ENCODE data around the gene LIN37.
"Not testable (repeated sequence)": the region's sequence is repeated elsewhere in the genome, so short reads cannot be mapped to it uniquely, and the experiment has no call there.

Gene LIN37

GRCh38 chr19:35719402-35720162 is 28.8 kb upstream of the LIN37 start:
- DNase-seq (ENCODE audit: low read depth, low spot score): no peak

DNA sequence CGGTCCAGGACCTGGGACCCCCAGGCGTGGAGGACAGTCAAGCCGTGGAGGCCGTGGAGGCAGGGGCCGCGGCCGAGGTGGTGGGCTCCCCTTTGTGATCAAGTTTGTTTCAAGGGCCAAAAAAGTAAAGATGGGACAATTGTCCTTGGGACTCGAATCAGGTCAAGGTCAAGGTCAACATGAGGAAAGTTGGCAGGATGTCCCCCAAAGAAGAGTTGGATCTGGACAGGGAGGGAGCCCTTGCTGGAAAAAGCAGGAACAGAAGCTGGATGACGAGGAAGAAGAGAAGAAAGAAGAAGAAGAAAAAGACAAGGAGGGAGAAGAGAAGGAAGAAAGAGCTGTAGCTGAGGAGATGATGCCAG is 28.2 kb upstream of the LIN37 start:
- DNase-seq (ENCODE audit: low read depth, low spot score): no peak

- no peak for DNase-seq (ENCODE audit: low read depth, low spot score)
Observed at GRCh38 chr19:35720648-35721047, 27.7 kb upstream of the LIN37 start.

DNA sequence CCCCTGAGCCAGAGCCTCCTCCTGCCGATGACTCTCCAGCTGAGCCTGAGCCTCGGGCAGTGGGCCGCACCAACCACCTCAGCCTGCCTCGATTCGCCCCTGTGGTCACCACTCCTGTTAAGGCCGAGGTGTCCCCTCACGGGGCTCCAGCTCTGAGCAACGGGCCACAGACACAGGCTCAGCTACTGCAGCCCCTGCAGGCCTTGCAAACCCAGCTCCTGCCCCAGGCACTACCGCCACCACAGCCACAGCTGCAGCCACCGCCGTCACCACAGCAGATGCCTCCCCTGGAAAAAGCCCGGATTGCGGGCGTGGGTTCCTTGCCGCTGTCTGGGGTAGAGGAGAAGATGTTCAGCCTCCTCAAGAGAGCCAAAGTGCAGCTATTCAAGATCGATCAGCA is 27.0 kb upstream of the LIN37 start:
- no peak for DNase-seq (ENCODE audit: low read depth, low spot score)

DNA sequence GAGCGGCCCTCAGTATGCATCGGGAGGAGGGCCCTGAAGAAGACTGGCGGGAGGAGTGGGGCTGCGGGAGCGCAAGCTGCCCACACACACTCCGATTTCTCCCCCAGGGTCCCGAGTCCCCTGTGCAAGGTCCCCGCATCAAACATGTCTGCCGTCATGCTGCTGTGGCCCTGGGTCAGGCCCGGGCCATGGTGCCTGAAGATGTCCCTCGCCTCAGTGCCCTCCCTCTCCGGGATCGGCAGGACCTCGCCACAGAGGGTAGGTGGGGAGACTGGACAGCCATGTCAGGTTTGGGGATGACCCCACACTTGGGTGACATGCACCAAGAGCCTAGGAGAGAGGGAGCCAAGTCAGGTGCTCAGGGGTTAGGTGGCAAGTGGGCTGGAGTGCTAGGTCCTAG is 25.9 kb upstream of the LIN37 start:
- no peak for DNase-seq (ENCODE audit: low read depth, low spot score)

GRCh38 chr19:35722897-35723296 is 25.5 kb upstream of the LIN37 start:
- no peak for DNase-seq (ENCODE audit: low read depth, low spot score)

DNA sequence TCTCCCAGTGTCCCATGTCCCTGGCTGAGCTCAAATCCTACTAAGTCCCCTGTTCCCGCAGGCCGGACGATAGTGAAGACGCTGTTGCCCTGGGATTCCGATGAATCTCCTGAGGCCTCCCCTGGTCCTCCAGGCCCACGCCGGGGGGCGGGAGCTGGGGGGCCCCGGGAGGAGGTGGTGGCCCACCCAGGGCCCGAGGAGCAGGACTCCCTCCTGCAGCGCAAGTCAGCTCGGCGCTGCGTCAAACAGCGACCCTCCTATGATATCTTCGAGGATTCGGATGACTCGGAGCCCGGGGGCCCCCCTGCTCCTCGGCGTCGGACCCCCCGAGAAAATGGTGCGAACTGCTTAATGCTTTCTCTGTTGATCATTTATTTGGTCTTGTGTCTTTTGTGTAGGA is 24.7 kb upstream of the LIN37 start:
- no peak for DNase-seq (ENCODE audit: low read depth, low spot score)

- not testable (repeated sequence) for DNase-seq (ENCODE audit: low read depth, low spot score)
Observed at GRCh38 chr19:35724132-35724531, 24.2 kb upstream of the LIN37 start.

DNA sequence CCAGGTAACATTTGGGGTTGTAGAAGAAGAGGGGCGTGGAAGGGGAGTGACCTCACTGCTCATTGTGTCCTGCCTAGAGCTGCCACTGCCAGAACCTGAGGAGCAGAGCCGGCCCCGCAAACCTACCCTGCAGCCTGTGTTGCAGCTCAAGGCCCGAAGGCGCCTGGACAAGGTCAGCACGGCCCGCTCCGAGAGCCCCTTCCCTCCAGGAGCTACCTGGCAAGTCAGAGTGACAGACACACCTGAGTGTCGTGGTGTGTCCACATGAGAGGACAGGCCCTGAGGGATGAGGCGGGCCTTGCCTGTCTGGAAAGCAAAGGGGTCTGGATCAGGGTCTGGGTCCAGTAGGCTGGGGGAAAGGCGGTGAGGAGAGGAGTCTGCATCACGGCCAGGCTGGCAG is 23.8 kb upstream of the LIN37 start:
- DNase-seq (ENCODE audit: low read depth, low spot score): no peak

DNA sequence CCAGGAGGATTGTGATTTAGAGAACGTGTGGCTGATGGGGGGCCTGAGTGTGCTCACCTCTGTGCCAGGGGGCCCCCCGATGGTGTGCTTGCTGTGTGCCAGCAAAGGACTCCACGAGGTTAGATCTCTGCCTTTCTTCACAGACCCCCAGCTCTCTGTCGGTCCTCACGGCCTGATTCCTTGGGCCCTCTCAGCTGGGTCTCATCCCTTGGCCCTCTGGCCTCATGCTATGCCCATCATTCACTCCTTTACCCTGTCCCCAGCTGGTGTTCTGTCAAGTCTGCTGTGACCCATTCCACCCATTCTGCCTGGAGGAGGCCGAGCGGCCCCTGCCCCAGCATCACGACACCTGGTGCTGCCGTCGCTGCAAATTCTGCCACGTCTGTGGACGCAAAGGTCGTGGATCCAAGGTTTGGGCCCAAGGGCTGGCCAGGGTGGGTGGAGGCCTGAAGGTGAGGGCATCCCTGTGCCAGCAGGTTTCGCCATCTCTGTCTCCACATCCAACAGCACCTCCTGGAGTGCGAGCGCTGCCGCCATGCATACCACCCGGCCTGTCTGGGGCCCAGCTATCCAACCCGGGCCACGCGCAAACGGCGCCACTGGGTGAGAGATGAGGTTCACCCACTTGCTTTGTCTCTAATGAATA is 23.0 kb upstream of the LIN37 start:
- no peak for DNase-seq (ENCODE audit: low read depth, low spot score)

- DNase-seq (ENCODE audit: low read depth, low spot score): no peak
Observed at GRCh38 chr19:35727053-35727955, 21.1 kb upstream of the LIN37 start.

- no peak for DNase-seq (ENCODE audit: low read depth, low spot score)
Observed at GRCh38 chr19:35727956-35728706, 20.2 kb upstream of the LIN37 start.

DNA sequence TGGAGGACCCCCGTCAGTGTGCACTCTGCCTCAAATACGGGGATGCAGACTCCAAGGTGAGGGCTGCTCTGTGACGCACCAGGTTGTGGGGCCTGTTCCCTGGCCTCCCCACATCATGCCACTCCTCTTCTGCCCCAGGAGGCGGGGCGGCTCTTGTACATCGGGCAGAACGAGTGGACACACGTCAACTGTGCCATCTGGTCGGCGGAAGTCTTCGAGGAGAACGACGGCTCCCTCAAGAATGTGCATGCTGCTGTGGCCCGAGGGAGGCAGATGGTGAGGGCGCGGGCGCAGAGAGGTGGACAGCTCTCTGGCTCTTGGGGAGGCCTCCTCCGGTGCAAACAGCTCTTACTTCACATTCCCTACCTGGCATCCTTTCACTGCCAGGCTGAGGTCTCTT is 19.4 kb upstream of the LIN37 start:
- no peak for DNase-seq (ENCODE audit: low read depth, low spot score)

DNA sequence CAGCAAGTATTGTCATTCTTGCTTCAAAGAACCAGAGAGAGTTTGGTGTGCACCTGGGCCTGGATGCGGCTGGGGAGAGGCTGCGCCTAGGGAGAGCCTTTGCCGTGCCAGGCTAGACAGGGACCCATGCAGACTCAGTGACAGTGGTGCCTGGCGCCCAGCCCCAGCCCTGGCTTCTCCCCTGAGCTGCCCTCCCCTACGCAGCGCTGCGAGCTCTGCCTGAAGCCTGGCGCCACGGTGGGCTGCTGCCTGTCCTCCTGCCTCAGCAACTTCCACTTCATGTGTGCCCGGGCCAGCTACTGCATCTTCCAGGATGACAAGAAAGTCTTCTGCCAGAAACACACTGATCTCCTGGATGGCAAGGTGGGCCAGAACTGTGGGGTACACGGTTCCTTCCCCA is 18.6 kb upstream of the LIN37 start:
- no peak for DNase-seq (ENCODE audit: low read depth, low spot score)

DNA sequence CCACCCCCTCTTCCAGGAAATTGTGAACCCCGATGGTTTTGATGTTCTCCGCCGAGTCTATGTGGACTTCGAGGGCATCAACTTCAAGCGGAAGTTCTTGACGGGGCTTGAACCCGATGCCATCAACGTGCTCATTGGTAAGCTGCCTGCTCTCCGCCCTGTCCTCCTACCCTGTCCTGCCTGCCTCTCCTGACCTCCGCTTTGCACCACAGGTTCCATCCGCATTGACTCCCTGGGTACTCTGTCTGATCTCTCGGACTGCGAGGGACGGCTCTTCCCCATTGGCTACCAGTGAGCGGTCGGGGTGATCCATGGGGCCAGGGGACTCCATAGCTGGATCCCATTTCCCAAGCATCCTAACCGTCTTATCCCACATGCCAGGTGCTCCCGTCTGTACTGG is 18.1 kb upstream of the LIN37 start:
- DNase-seq (ENCODE audit: low read depth, low spot score): no peak

DNA sequence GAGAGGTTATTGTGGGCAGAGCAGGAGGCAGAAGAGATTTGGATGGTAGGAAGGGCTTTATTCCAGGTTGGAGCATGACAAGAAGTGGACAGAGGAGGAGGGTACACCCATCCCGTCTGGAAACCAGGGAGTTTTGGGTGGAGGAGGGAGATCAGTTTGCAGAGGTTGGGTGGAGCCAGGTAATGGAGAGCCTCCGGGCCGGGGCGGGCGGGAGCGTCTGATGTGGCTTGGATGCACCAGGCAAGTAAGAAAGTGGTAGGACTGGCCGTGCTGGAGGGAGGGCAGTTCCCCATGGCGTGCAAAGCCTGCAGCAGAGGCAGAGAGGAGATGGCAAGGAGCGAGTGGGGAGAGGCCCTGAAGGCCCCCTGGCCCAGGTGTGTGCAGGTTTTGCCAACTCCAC is 17.0 kb upstream of the LIN37 start:
- no peak for DNase-seq (ENCODE audit: low read depth, low spot score)

GRCh38 chr19:35731779-35732405 is 16.5 kb upstream of the LIN37 start:
- no peak for DNase-seq (ENCODE audit: low read depth, low spot score)

DNA sequence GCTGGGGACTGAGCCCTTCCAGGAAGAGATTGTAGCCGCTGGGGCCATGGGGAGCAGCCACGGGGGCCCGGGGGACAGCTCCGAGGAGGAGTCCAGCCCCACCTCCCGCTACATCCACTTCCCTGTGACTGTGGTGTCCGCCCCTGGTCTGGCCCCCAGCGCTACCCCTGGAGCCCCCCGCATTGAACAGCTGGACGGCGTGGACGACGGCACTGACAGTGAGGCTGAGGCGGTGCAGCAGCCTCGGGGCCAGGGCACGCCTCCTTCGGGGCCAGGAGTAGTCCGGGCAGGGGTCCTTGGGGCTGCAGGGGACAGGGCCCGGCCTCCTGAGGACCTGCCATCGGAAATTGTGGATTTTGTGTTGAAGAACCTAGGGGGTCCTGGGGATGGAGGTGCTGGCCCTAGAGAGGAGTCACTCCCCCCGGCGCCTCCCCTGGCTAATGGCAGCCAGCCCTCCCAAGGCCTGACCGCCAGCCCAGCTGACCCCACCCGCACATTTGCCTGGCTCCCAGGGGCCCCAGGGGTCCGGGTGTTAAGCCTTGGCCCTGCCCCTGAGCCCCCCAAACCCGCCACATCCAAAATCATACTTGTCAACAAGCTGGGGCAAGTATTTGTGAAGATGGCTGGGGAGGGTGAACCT is 15.7 kb upstream of the LIN37 start:
- DNase-seq (ENCODE audit: low read depth, low spot score): no peak

GRCh38 chr19:35733180-35734125 is 14.9 kb upstream of the LIN37 start:
- no peak for DNase-seq (ENCODE audit: low read depth, low spot score)

GRCh38 chr19:35734273-35734672 is 14.1 kb upstream of the LIN37 start:
- DNase-seq (ENCODE audit: low read depth, low spot score): no peak

All from iPS DF 19.7 (cell line).